Measurements from ENCODE around the gene MCTP1. TPM values are rescaled to one million over a fixed set of nuclear protein-coding genes. Genes with fewer than 3 reads are reported as not detected.
A peak's percentile ranks its signal among the peaks of the same experiment; 100 is the strongest.

Gene MCTP1
- total and polyA plus RNA-seq, 2 of the 13 experiments (the other 11 are each of a cell fraction or from before 2014, with no cell fraction given), result 0.15 to 0.48 TPM

- TF ChIP-seq ZBED4 (CRISPR knock-in tag; IDR thresholded peaks at IDR 0.05; ENCODE audit: borderline replicate concordance) (no peak), GABPB1 (CRISPR knock-in tag; IDR thresholded peaks at IDR 0.05) (peak; percentile 51; the same call in 1 of the 2 replicates), ZNF24 (IDR thresholded peaks at IDR 0.05) (no peak), ZNF382 (CRISPR knock-in tag; IDR thresholded peaks at IDR 0.05; ENCODE audit: borderline replicate concordance) (no peak), DR1 (CRISPR knock-in tag; IDR thresholded peaks at IDR 0.05) (no peak), ZNF619 (CRISPR knock-in tag; IDR thresholded peaks at IDR 0.05) (0 out of 2 replicates have a peak, but pooled peaks have one; percentile 30), ZNF660 (CRISPR knock-in tag; IDR thresholded peaks at IDR 0.05; ENCODE audit: borderline replicate concordance, low read depth) (no peak), MXD3 (CRISPR knock-in tag; IDR thresholded peaks at IDR 0.05) (no peak), FOXK2 (IDR thresholded peaks at IDR 0.05) (no peak), ZNF83 (CRISPR knock-in tag; IDR thresholded peaks at IDR 0.05; ENCODE audit: borderline replicate concordance) (no peak), ISX (CRISPR knock-in tag; conservative IDR thresholded peaks at IDR 0.05) (no peak), RAD21 (CRISPR knock-in tag; IDR thresholded peaks at IDR 0.05) (peak; percentile 42; the same call in 1 of the 2 replicates), ZSCAN21 (CRISPR knock-in tag; IDR thresholded peaks at IDR 0.05; ENCODE audit: borderline replicate concordance) (0 out of 2 replicates have a peak, but pooled peaks have one; percentile 4), ZFP62 (CRISPR knock-in tag; IDR thresholded peaks at IDR 0.05) (no peak), ZNF546 (CRISPR knock-in tag; conservative IDR thresholded peaks at IDR 0.05) (no peak), TOPORS (CRISPR knock-in tag; IDR thresholded peaks at IDR 0.05) (no peak), HHEX (CRISPR knock-in tag; IDR thresholded peaks at IDR 0.05) (no peak), HOXA5 (CRISPR knock-in tag; IDR thresholded peaks at IDR 0.05) (no peak), ZNF3 (CRISPR knock-in tag; IDR thresholded peaks at IDR 0.05) (no peak), ZNF17 (CRISPR knock-in tag; IDR thresholded peaks at IDR 0.05) (no peak), NR2F1 (CRISPR knock-in tag; IDR thresholded peaks at IDR 0.05) (no peak), ZBTB7B (CRISPR knock-in tag; IDR thresholded peaks at IDR 0.05) (0 out of 2 replicates have a peak, but pooled peaks have one; percentile 50), FOXM1 (CRISPR knock-in tag; IDR thresholded peaks at IDR 0.05) (no peak)
- TF ChIP-seq, protein P1, sequence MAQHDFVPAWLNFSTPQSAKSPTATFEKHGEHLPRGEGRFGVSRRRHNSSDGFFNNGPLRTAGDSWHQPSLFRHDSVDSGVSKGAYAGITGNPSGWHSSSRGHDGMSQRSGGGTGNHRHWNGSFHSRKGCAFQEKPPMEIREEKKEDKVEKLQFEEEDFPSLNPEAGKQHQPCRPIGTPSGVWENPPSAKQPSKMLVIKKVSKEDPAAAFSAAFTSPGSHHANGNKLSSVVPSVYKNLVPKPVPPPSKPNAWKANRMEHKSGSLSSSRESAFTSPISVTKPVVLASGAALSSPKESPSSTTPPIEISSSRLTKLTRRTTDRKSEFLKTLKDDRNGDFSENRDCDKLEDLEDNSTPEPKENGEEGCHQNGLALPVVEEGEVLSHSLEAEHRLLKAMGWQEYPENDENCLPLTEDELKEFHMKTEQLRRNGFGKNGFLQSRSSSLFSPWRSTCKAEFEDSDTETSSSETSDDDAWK (CRISPR knock-in tag; IDR thresholded peaks at IDR 0.05), result no peak
- TF ChIP-seq, protein P2, sequence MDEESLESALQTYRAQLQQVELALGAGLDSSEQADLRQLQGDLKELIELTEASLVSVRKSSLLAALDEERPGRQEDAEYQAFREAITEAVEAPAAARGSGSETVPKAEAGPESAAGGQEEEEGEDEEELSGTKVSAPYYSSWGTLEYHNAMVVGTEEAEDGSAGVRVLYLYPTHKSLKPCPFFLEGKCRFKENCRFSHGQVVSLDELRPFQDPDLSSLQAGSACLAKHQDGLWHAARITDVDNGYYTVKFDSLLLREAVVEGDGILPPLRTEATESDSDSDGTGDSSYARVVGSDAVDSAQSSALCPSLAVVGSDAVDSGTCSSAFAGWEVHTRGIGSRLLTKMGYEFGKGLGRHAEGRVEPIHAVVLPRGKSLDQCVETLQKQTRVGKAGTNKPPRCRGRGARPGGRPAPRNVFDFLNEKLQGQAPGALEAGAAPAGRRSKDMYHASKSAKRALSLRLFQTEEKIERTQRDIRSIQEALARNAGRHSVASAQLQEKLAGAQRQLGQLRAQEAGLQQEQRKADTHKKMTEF (CRISPR knock-in tag; IDR thresholded peaks at IDR 0.05), result 0 out of 2 replicates have a peak, but pooled peaks have one; percentile 20
These were observed 928 bp downstream of the MCTP1 start (continued) for GRCh38 chr5:95283761-95284571.
